NCI-H2196 treated with DMSO at 0.1 percent for 48 hours (cell line): Measurements from ENCODE around the gene MYRFL.

Source experiments
- DNase-seq: peaks from one replicate; lab custom pipeline; 2025; ENCODE audit not compliant: unreplicated experiment; lab: John Stamatoyannopoulos, UW

MYRFL gene

DNA sequence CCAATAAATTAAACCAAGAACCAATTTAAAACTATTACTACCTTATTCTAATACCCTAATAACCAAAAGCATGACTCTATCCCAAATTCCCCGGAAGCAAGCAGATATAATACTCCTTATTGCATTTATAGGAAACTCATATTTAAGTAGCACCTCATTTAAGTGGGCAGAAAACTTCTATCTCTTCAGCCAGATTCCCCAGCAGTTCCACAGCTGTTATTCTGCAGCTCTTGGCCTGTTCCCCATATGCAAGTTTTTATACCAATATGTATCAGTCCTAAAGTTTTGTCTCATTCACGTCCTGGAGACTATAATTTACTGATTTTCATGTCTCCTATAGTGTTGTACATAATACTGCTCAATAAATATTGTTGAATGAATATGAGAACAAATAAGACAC, 106.5 kb downstream of the MYRFL start:
- no peak for DNase-seq

- no peak for DNase-seq
Measured at GRCh38 chr12:69932154-69932553, 107.1 kb downstream of the MYRFL start.

- DNase-seq: no peak
Measured at GRCh38 chr12:69932676-69933552, 107.9 kb downstream of the MYRFL start.

GRCh38 chr12:69934011-69934410, 109.0 kb downstream of the MYRFL start:
- no peak for DNase-seq

GRCh38 chr12:69935651-69936100, 110.6 kb downstream of the MYRFL start:
- DNase-seq: no peak

GRCh38 chr12:69936214-69936731, 111.2 kb downstream of the MYRFL start:
- no peak for DNase-seq

- no peak for DNase-seq
Measured at GRCh38 chr12:69936766-69937165, 111.7 kb downstream of the MYRFL start.

GRCh38 chr12:69947123-69947522, 122.1 kb downstream of the MYRFL start:
- no peak for DNase-seq

DNA sequence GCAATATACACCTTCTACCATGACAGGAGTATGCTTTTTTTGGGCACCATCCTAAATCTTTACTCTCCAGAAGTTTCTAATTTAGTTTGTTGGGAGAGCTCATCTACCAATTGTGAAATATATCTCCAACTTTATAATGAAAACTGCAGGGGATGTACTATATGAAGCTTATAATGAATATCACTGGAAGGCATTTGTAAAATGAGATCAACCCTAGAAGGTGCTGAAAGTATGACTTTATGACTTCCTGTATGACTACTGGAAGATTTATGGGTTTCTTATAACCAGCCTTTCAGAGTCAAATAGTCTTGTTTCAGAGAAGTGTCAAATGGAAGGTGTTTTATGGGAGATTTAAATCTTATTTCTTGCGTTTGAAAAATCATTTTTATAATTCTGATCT, 122.9 kb downstream of the MYRFL start:
- DNase-seq: no peak

DNA sequence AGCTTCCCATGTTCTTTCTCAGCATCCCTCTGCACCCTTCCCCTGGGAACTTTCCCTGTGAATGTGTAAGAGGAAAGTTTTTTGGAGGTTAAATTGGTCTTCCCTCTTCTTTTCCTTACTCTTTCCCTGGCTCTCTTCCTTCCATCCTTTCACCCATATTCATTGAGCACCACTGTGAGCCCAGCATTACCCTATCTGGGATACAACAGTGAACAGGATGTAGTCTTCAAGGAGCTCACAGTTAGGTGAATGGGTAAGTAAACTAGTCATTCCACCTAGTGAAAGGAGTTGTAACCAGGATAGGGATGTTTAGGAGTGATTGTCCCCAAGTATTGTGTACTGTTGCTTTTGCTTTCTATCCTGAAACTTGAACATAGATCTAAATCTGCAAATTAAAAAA, 123.8 kb downstream of the MYRFL start:
- DNase-seq: no peak

GRCh38 chr12:69949311-69950002, 124.4 kb downstream of the MYRFL start:
- no peak for DNase-seq

GRCh38 chr12:69951108-69951507, 126.1 kb downstream of the MYRFL start:
- no peak for DNase-seq

GRCh38 chr12:69952890-69953289, 127.9 kb downstream of the MYRFL start:
- no peak for DNase-seq

- DNase-seq: no peak
Measured at GRCh38 chr12:69961246-69961645, 136.2 kb downstream of the MYRFL start.

DNA sequence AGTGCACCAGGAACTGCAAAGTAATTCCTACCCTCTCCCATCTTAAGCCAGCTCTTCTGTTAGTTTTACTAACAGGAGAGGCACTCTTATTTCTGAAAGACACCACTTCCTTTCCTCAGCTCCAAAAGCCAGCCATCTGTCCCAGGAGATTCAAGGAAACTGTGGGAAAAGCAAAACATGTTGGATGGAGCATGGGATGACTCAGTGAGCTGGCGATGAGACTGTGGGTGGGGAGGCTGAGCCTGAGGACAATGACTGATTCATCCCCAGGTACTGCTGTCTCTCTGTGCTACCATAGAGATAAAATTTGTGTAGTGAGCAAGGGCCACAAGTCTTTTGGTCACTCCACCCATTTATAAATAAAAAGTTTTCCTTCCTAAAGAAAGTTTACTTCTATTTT, 141.4 kb downstream of the MYRFL start:
- no peak for DNase-seq

DNA sequence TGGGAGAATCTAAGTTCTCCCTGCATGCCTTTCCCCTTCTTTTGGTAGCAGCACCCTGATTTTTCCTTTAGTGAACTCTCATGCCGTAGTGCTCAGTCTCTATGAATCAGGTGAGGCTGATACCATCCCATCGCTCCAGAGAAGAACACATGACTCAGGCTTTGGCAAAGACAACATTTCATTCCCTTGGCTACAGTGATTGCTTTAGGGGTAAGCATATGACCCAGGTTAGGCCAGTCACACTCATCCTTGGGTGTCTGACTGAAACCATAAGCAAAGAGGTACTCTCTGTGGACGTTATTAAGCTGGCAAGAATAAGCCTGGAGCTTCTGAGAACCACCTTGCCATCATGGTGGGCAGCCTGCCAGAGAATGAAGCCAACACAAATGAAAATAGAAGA, 141.8 kb downstream of the MYRFL start:
- no peak for DNase-seq

- no peak for DNase-seq
Measured at GRCh38 chr12:69969011-69969410, 144.0 kb downstream of the MYRFL start.

GRCh38 chr12:69972136-69972535, 147.1 kb downstream of the MYRFL start:
- no peak for DNase-seq

- DNase-seq: no peak
Measured at GRCh38 chr12:69978020-69978419, 153.0 kb downstream of the MYRFL start.

DNA sequence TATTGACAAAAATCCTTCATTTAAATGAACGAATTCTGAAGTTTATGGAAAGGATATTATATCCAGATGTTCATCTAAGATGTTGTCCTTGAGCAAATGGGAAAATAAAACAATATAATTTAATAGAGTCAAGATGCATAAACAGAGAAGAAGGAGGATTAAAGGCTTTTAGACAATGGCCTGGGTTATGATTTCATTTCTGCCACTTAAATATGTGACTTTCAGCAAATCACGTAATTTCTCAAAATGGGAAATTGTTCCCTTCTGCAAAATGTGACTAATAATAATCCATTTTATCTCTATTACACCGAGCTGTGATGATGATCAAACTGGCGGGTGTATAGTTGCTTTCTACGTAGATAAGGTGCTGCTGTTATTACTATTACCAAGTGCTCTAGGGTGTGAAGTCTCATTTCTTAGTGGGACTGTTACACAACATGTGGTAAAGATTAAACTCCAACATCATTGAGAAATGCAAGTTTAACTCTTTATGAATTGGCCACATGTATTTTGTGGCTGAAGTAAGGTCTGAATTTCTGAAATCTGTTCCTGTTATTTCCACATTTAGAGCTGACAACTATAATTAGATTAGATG, 157.0 kb downstream of the MYRFL start:
- no peak for DNase-seq

GRCh38 chr12:69984241-69984640, 159.2 kb downstream of the MYRFL start:
- no peak for DNase-seq

DNA sequence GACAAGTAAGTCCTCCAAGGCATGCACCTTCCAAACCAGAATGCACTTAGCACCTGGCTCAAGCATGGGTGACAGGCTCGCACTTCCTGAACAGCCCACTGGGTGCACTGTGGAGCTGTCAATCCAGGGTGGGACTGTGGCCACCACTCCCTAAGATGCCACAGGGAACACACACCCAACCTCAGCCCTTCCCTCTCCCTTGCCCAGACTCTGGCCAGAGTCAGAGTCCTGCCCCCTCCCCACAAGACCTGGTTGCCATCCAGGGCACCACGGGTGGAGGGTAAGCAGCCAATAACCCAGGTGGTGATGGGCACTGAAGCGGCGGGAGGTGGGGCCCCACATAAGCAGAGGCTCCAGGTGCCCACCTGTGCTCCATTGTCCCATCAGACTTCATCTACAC, 160.6 kb downstream of the MYRFL start:
- DNase-seq: no peak
